H1 (cell line): Measurements from ENCODE around the gene BLTP2. TPM values are rescaled to one million over a fixed set of nuclear protein-coding genes. Genes with fewer than 3 reads are reported as not detected.

ENCODE experiments used
- ASH2L ChIP-seq: fragments of 200-600, 300-600 bp; sonication (generic); IDR thresholded peaks from one replicate; pipeline ENCODE4 v1.7.1; 2017; ENCODE audit warnings: low read length
- CTCF ChIP-seq, 3 experiments: IDR thresholded peaks; 1 replicate in 2 of 3; 2 replicates in 1 of 3; pipeline versions ENCODE4 v1.5.1 to v1.6.1; 2011; ENCODE audit warnings: low read length in 3 of 3, mild to moderate bottlenecking in 3 of 3, inconsistent platforms in 2 of 3, low read depth in 1 of 3, moderate library complexity in 1 of 3; ENCODE audit not compliant: insufficient read depth in 1 of 3; ENCODE audit errors: control extremely low read depth in 1 of 3
- KDM5A ChIP-seq: fragments of 200-600 bp; IDR thresholded peaks from 2 replicates; pipeline ENCODE4 v1.7.1; 2012; ENCODE audit warnings: mild to moderate bottlenecking, low read length, inconsistent platforms, mixed read lengths
- RBBP5 ChIP-seq: IDR thresholded peaks from 2 replicates; pipeline ENCODE4 v1.7.1; 2012; ENCODE audit warnings: low read depth, mild to moderate bottlenecking, inconsistent platforms, low read length, moderate library complexity, borderline replicate concordance
- SIRT6 ChIP-seq: IDR thresholded peaks from one replicate; pipeline ENCODE4 v1.7.1; 2012; ENCODE audit warnings: low read length, inconsistent platforms
- SRF ChIP-seq: IDR thresholded peaks from 2 replicates; pipeline ENCODE4 v1.6.1; 2011; ENCODE audit warnings: mild to moderate bottlenecking, low read depth, low read length, moderate library complexity
- TAF7 ChIP-seq: optimal IDR thresholded peaks from 2 replicates; pipeline ENCODE3; 2011; ENCODE audit warnings: low read depth, mild to moderate bottlenecking, inconsistent platforms, low read length, moderate library complexity, borderline replicate concordance
- polyA plus RNA-seq, 7 experiments: library from polyadenylated mRNA; depleted of rRNA in 3 of 7; stranded (reverse) in 5 of 7; unstranded in 2 of 7; fragments of >200 nt in 5 of 7; fragments of 200-250 nt in 2 of 7; gene quantifications; 1 replicate in 5 of 7; 2 replicates in 1 of 7; 4 replicates in 1 of 7; pipeline versions ENCODE4 v1.2.1 to v1.2.3, GENCODE V29; 2011 to 2013; ENCODE audit warnings: missing spikeins in 2 of 7, mixed read lengths in 2 of 7
- total RNA-seq: library from RNA; stranded (reverse); fragmentation: NEBNext Ultra II Directional; extraction: Animal tissue kit (Norgen Biotek cat#: 25700); gene quantifications from 2 replicates; pipeline ENCODE4 v1.2.1, GENCODE V29; 2021

BLTP2 gene
- total and polyA plus RNA-seq, 2 of the 8 experiments (the other 6 are each of a cell fraction or from before 2014, with no cell fraction given) = 80.9 to 140 TPM

GRCh38 chr17:28598799-28599310, 46.1 kb downstream of the BLTP2 start, which contains the start of gene SPAG5 (continued):
- TF ChIP-seq SRF = no peak
- peak; percentile 44; the same call in 1 of the 2 replicates for TF ChIP-seq RBBP5
- TF ChIP-seq KDM5A = peak; percentile 70; the same call in 1 of the 2 replicates
- peak; percentile 80 for TF ChIP-seq ASH2L
- no peak for TF ChIP-seq SIRT6
- TF ChIP-seq TAF7 = peak; percentile 72
- 0 out of 4 replicates have a peak, but pooled peaks of 1 of the 3 experiments have one; percentile 17 for TF ChIP-seq CTCF (IDR thresholded peaks at IDR 0.05; ENCODE audit: control extremely low read depth in 1 of 3, insufficient read depth in 1 of 3, low read depth in 1 of 3, low read length in 3 of 3)
